ENCODE results near the gene BRD2. TPM values are rescaled to one million over a fixed set of nuclear protein-coding genes. Genes with fewer than 3 reads are reported as not detected.

The BRD2 gene
- total RNA-seq, 1 donor from 2014 or later: 234 TPM

GRCh38 chr6:32973144-32974015 is 5.0 kb downstream of the BRD2 start:
- FAIRE-seq (no peak), DNase-seq (ENCODE audit: low read depth) (no peak)
- peak overlapping the region; percentile 97 for H3K4me2 ChIP-seq (ENCODE audit: low read length)
- Mint-ChIP-seq H3K4me1 (ENCODE audit: low read depth, unreplicated experiment) (peaks cover 33% of the 10 kb centered on the region), H3K27me3 (ENCODE audit: low read depth, unreplicated experiment) (no peaks in the 10 kb centered on the region), H3K9me3 (ENCODE audit: unreplicated experiment) (no peaks in the 10 kb centered on the region), H3K4me3 (ENCODE audit: unreplicated experiment) (peak overlapping the region; percentile 100), H3K36me3 (ENCODE audit: low read depth, unreplicated experiment) (peaks cover 38% of the 10 kb centered on the region), H3K27ac (ENCODE audit: unreplicated experiment) (peak overlapping the region; percentile 97)
- peak overlapping the region; percentile 63 for H3K27ac ChIP-seq (ENCODE audit: low read depth, low read length)
- no peaks in the 10 kb centered on the region for H3K27me3 ChIP-seq (ENCODE audit: insufficient read depth, low read length)
- peaks cover 48% of the 10 kb centered on the region for H3K36me3 ChIP-seq (ENCODE audit: insufficient read depth, low read length)
- H3K79me2 ChIP-seq (ENCODE audit: insufficient read depth, low read length): peaks cover 76% of the 10 kb centered on the region
- peak overlapping the region; percentile 90 for H3K9ac ChIP-seq (ENCODE audit: low read length)
- peaks cover 63% of the 10 kb centered on the region for H4K20me1 ChIP-seq (ENCODE audit: insufficient read depth, low read length)
- H2AFZ ChIP-seq (ENCODE audit: low read depth, low read length): no peak overlapping the region
- H3K4me1 ChIP-seq (ENCODE audit: insufficient read depth, low read length): peaks cover 24% of the 10 kb centered on the region
- H3K9me3 ChIP-seq (ENCODE audit: insufficient read depth, low read depth, low read length): no peaks in the 10 kb centered on the region
- TF ChIP-seq, protein P1, sequence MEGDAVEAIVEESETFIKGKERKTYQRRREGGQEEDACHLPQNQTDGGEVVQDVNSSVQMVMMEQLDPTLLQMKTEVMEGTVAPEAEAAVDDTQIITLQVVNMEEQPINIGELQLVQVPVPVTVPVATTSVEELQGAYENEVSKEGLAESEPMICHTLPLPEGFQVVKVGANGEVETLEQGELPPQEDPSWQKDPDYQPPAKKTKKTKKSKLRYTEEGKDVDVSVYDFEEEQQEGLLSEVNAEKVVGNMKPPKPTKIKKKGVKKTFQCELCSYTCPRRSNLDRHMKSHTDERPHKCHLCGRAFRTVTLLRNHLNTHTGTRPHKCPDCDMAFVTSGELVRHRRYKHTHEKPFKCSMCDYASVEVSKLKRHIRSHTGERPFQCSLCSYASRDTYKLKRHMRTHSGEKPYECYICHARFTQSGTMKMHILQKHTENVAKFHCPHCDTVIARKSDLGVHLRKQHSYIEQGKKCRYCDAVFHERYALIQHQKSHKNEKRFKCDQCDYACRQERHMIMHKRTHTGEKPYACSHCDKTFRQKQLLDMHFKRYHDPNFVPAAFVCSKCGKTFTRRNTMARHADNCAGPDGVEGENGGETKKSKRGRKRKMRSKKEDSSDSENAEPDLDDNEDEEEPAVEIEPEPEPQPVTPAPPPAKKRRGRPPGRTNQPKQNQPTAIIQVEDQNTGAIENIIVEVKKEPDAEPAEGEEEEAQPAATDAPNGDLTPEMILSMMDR (IDR thresholded peaks at IDR 0.05; ENCODE audit: insufficient read depth, low read depth, low read length): no peak
- no peak for TF ChIP-seq EZH2 (IDR thresholded peaks at IDR 0.05; ENCODE audit: insufficient read depth, low read length)
- H3K4me3 ChIP-seq (ENCODE audit: insufficient read depth, low read depth, low read length): peak overlapping the region; percentile 92

DNA sequence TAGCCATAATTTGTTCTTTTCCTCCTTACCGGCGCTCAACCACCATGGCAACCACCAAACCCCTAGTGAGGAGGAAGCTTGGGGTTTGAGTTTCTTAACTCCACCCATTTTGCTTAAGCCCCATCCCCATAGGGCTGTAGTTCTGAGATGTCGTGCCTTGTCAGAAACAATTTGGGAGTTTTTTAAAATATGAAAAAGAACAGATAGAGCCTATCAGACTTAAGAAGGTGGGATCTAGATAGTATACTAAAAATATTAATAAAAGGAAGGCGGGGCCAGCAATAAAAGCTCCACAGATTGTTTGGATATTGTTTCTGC is 5.6 kb downstream of the BRD2 start:
- Histone ChIP-seq H3K27me3 (ENCODE audit: insufficient read depth, low read length) (no peaks in the 10 kb centered on the region), H3K79me2 (ENCODE audit: insufficient read depth, low read length) (peaks cover 81% of the 10 kb centered on the region), H3K36me3 (ENCODE audit: insufficient read depth, low read length) (peaks cover 54% of the 10 kb centered on the region), H3K4me1 (ENCODE audit: insufficient read depth, low read length) (peaks cover 26% of the 10 kb centered on the region), H3K4me3 (ENCODE audit: insufficient read depth, low read depth, low read length) (peak overlapping the region; percentile 92), H2AFZ (ENCODE audit: low read depth, low read length) (no peak overlapping the region), H3K27ac (ENCODE audit: low read depth, low read length) (no peak overlapping the region), H4K20me1 (ENCODE audit: insufficient read depth, low read length) (peaks cover 69% of the 10 kb centered on the region), H3K4me2 (ENCODE audit: low read length) (peak overlapping the region; percentile 97), H3K9ac (ENCODE audit: low read length) (peak overlapping the region; percentile 90), H3K9me3 (ENCODE audit: insufficient read depth, low read depth, low read length) (no peaks in the 10 kb centered on the region)
- H3K9me3 Mint-ChIP-seq (ENCODE audit: unreplicated experiment): no peaks in the 10 kb centered on the region
- no peaks in the 10 kb centered on the region for H3K27me3 Mint-ChIP-seq (ENCODE audit: low read depth, unreplicated experiment)
- TF ChIP-seq, protein P1 (IDR thresholded peaks at IDR 0.05; ENCODE audit: insufficient read depth, low read depth, low read length): no peak
- TF ChIP-seq EZH2 (IDR thresholded peaks at IDR 0.05; ENCODE audit: insufficient read depth, low read length): no peak
- H3K4me1 Mint-ChIP-seq (ENCODE audit: low read depth, unreplicated experiment): peaks cover 37% of the 10 kb centered on the region
- peaks cover 41% of the 10 kb centered on the region for H3K36me3 Mint-ChIP-seq (ENCODE audit: low read depth, unreplicated experiment)
- H3K4me3 Mint-ChIP-seq (ENCODE audit: unreplicated experiment): peak overlapping the region; percentile 100
- peak; percentile 49 for DNase-seq (ENCODE audit: low read depth)
- peak overlapping the region; percentile 97 for H3K27ac Mint-ChIP-seq (ENCODE audit: unreplicated experiment)
- FAIRE-seq: no peak

All from astrocyte (in vitro differentiated cells and primary cell).